Measurements from ENCODE around the gene LIPH.

LIPH gene

GRCh38 chr3:185549122-185549521 lies 3.3 kb downstream of the LIPH start:
- in situ Hi-C loops (cut with MboI; ENCODE audit: low sequenced_read_pairs) = no loop called here

- in situ Hi-C loops (cut with MboI; ENCODE audit: low sequenced_read_pairs) = no loop called here
Measured at GRCh38 chr3:185540695-185541094, 11.7 kb downstream of the LIPH start.

GRCh38 chr3:185539934-185540333 lies 12.5 kb downstream of the LIPH start:
- in situ Hi-C loops (cut with MboI; ENCODE audit: low sequenced_read_pairs) = no loop called here

DNA sequence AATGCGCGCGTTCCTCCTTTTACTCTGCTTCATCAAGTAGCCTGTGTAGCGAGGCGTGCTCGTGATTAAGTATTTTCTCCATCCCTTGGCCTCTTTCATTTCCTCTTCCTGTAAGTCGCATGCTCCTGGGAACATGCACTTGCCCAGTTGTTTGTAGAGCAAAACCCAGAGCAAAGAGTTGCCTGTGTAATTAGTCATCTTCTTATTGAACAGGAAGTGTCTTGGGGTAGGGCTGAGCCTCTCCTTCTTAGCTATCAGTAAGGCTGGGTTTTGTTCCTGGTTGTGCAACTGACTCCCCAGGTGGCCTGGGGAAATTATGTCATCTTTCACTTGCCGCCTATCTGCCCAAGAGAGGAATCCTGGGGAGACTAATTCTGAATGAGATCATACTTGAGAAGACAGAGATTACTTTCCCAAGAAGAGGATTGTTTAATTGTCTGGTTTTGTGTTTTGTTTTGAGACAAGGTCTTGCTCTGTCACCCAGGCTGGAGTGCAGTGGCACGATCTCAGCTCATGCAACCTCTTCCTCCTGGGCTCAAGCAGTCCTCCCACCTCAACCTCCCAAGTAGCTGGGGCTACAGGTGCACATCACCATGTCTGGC lies 14.9 kb downstream of the LIPH start:
- in situ Hi-C loops (cut with MboI; ENCODE audit: low sequenced_read_pairs) = no loop called here

DNA sequence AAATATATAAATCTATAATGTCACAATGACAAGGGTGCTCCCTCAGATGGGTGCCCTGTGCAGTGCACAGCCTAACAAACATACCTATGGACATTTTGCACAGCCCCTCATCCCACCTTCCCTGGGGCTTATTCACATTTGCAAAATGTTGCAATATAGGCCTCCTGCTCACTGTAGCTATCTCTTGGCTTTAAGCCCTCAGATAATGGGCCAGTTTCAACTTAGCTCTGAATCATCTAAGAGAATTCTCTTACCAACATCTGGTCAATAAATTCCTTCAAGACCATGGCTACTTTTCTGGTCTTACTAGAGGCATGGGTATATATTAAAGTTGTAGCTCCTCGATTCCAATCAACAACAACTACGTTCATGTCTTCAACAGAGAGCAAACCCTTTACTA lies 17.9 kb downstream of the LIPH start:
- in situ Hi-C loops (cut with MboI; ENCODE audit: low sequenced_read_pairs) = no loop called here

DNA sequence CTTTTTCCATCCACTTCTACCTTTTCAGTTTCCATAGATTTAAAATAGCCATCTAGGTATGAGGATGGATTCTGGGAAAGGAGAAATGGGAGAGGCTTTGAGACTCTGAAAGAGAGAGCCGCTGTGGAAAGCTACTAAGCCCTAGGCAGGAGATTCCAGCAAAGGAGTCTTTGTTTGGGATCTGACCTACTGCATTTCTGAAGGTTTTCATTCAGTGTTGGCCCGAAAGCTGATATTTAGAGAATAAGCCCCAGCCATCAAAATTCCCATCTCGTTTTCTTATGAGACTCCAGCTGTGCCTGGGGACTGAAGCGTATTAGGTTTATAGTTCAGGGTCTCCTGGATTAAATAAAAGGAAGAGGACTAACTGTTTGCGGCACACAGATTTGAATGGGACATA lies 19.5 kb downstream of the LIPH start:
- in situ Hi-C loops (cut with MboI; ENCODE audit: low sequenced_read_pairs) = no loop called here

GRCh38 chr3:185530856-185531255 lies 21.5 kb downstream of the LIPH start:
- in situ Hi-C loops (cut with MboI; ENCODE audit: low sequenced_read_pairs) = no loop called here

GRCh38 chr3:185528532-185528931 lies 23.9 kb downstream of the LIPH start:
- in situ Hi-C loops (cut with MboI; ENCODE audit: low sequenced_read_pairs) = no loop called here

- in situ Hi-C loops (cut with MboI; ENCODE audit: low sequenced_read_pairs) = no loop called here
Measured at GRCh38 chr3:185527364-185527763, 25.0 kb downstream of the LIPH start.

DNA sequence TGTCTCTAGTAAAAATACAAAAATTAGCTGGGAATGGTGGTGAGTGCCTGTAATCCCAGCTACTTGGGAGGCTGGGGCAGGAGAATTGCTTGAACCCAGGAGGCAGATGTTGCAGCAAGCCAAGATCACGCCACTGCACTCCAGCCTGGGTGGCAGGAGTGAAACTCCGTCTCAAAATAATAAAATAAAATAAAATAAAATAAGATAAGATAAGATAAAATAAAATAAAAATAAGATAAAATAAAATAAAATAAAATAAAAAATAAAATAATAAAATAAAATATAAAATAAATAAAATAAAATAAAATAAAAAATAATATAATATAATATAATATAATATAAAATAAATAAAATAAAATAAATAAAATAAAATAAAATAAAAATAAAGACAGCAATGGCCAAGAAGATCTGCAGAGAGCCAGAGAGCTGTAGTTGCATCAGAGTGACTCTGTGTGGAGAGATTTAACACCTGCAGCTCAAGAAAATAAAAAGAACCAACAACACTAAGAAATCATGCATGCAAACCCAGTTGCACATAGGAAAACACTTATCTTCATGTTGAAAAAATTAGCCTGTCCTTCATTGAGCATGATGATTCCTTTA lies 25.9 kb downstream of the LIPH start:
- in situ Hi-C loops (cut with MboI; ENCODE audit: low sequenced_read_pairs) = no loop called here

DNA sequence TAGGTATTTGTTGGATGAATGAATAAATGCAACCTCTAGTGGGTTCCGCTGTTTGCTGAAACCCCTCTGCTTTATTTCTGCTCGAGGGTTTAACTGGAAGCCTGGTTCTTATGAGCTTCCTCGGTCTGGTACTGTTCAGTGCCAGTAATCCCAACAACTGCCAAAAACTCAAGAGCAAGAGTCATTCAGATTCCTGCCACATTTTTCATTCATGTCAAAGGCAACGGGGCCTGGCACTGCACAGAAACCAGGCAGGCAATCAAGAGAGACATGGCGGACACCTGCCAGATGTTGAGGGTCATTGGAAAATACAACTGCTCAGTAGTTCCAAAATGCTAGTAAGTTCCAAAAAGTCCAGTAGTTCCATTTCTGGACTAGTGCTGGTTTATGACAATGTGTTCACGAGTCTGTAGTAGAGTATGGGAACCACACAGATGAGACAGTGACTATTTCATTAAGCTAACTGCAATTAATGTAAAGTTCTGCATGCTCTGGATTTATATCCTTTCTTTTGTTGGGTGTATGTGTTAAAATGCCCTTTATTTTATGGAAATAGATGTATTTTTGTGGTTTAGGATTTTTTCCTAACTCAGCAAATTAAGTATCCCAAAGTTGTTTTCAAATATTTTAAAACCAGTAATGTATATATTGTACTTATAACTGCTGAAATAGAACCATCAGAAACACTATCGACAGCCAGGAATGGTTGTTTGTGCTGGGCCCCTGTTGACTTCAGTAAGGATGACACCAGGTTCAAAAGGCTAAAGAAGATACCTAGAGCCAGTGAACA lies 30.8 kb downstream of the LIPH start:
- in situ Hi-C loops (cut with MboI; ENCODE audit: low sequenced_read_pairs) = no loop called here

DNA sequence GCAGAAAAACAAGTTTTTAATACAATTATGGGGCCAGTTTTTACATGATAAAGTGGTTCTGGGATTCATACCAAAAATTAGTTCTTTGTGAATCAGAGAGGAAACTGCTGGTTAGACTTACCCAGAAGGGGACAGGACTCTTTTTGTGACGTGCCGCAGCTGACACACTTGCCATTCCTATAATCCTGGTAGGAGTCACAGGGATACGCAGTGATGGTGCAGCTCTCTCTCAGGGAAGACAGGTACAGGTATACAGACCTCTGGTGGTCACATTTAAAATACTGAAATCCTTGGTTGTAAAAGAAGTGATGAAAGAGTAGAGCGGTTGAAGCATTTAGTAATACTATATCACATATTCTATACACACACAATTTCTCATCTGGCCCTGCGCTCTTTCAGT lies 33.4 kb downstream of the LIPH start:
- in situ Hi-C loops (cut with MboI; ENCODE audit: low sequenced_read_pairs) = no loop called here

DNA sequence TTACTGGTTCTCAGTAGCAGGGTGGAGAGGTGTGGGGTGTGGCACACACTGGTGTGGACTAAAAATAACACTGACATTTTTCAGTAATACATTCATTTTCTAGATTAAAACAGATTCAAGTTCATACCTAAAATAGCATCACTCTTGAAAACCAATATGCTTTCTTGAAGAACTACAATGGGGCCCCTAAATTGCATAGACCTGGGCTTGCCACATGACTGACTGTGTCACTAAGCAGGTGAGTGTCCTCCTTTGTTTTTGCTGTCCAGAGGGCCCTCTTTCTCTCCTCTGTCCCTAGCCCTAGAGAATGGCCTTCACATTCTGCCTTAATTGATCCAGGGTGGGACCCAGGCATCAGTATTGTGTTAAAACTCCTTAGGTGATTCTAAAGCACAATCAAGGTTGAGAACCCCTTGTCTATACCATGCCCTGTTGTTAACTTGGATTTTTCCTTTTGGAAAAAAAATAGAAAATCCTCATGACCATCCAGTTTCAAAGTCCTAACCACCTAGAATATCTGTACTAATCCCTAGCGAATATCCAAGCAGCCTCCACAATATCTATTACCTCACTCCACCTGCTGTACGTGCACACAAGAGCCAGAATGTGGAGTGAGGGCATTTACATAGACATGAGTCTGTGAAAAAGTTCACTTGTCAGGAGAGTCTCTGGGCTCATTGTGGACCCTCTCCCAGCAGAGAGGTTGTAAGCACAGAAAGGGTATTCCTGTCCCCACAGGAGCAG lies 34.8 kb downstream of the LIPH start:
- in situ Hi-C loops (cut with MboI; ENCODE audit: low sequenced_read_pairs) = no loop called here

DNA sequence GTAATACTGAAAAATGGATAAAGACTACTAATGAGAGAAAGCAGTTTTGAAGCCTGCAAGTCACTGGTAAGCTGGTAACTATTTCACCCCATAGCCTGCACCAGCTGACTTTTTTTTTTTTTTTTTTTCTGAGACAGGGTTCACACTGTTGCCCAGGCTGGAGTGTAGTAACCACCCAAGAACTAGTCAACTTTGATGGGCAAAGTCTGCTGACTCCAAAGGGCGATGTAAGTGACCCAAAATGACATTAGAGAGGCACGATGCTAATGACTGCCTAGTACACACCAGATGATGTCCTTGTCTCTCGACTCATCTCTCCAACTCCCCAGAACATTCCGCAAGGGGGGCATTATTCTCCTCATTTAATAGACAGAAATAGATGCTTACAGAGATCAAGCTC lies 40.7 kb downstream of the LIPH start:
- in situ Hi-C loops (cut with MboI; ENCODE audit: low sequenced_read_pairs) = no loop called here

DNA sequence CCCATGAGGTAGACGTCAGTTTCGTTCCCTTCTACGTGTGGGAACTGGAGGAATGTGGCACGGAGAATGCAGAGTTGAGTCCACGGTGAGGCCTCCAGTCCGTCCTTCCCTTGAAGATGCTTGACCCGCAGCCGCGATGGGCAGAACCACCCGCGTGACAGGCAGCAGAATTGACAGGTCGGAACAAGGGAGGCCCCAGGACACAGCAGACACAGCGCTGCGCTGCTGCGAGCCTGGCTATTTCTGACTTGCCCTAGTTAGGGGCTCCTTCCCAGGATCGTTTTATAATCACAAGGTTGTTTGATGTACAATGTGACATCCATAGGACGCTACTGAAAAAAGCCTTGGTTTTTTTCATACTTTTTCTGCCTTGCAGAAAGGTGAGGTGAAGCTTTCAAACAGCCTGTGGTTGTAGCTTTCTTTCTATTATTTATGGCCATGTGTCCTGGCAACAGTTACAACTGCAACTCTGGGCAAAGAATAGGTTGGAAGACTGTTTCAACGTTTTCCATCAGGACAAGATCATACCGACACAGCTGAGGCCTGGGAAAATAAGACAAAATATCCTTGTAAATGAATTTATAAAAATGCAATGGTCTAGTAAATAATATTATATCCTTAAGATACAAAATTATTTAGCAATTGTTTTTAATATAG lies 43.9 kb downstream of the LIPH start:
- in situ Hi-C loops (cut with MboI; ENCODE audit: low sequenced_read_pairs) = no loop called here

- in situ Hi-C loops (cut with MboI; ENCODE audit: low sequenced_read_pairs) = no loop called here
Measured at GRCh38 chr3:185507883-185508282, 44.5 kb downstream of the LIPH start.

GRCh38 chr3:185504636-185505035 lies 47.8 kb downstream of the LIPH start:
- in situ Hi-C loops (cut with MboI; ENCODE audit: low sequenced_read_pairs) = no loop called here

DNA sequence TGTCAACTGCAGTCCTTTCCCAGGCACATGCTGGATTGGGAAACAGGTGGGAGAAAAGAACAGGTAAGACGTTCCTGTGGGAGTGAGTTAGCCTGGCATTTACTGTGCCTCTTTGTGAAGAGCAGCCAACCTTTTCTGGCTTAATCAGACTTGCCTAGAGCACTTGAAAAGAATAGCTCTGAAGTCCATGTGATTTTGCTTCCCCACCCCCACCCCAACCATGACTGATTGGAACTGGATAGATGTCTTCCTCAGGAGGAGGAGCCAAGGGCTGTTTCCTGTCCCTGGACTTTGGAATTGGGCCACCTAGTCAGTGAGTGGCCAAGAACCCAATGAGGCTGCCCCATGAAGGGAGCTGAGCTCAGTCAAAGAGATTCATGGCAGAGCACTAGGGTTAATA lies 48.9 kb downstream of the LIPH start:
- in situ Hi-C loops (cut with MboI; ENCODE audit: low sequenced_read_pairs) = no loop called here

GRCh38 chr3:185502987-185503386 lies 49.4 kb downstream of the LIPH start:
- in situ Hi-C loops (cut with MboI; ENCODE audit: low sequenced_read_pairs) = no loop called here

GRCh38 chr3:185498503-185499396 lies 53.6 kb downstream of the LIPH start, which contains the start of gene TMEM41A:
Gene TMEM41A, minus strand, starts transcription at chr3:185499035. Its CDS starts 74 bp downstream, at chr3:185498961.
- in situ Hi-C loops (cut with MboI; ENCODE audit: low sequenced_read_pairs) = no loop called here

Data from HL-60/S4 treated with retinoic acid at 250 ng/mL for 4 days and 3 days (cell line).